Myocyte (in vitro differentiated cells): ENCODE data around the gene MAPT. TPM values are rescaled to one million over a fixed set of nuclear protein-coding genes. Genes with fewer than 3 reads are reported as not detected.
"Not testable (repeated sequence)": the region's sequence is repeated elsewhere in the genome, so short reads cannot be mapped to it uniquely, and the experiment has no call there.

Experiments
- DNase-seq: peaks from one replicate; pipeline ENCODE4 v3.0.0-alpha.2; 2012; ENCODE audit warnings: low read depth
- total RNA-seq: library from RNA; depleted of rRNA; stranded (reverse); fragments of >200 nt; gene quantifications from 2 replicates; pipeline ENCODE4 v1.2.3, GENCODE V29; 2014

MAPT gene
- total RNA-seq, 1 donor from 2014 or later: 0.05 TPM

GRCh38 chr17:45923511-45924268 lies 29.3 kb downstream of the MAPT start:
- DNase-seq: no peak

DNA sequence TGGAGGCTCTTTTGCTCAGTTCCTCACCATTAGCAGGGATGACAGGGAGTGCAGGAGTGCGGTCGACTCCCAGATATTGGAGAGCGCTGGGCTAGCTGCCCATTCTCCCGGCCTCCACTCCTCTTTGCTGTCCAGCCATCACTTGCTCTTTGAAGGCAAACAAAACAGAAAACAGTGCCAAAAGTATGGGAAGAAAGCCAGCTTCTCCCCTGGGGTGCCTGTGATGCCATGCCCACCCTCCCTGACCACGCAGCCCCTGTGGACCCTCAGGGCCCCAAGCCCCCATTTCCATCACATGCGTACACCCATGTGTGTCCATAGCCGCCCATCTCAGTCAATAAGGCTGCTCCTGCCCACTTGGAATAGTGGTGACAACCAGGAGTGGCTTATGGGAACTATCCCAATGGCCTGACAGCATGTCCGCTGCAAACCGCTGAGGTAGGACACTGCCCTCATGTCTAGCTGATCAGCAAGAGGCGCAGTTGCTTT lies 30.0 kb downstream of the MAPT start:
- no peak for DNase-seq

DNA sequence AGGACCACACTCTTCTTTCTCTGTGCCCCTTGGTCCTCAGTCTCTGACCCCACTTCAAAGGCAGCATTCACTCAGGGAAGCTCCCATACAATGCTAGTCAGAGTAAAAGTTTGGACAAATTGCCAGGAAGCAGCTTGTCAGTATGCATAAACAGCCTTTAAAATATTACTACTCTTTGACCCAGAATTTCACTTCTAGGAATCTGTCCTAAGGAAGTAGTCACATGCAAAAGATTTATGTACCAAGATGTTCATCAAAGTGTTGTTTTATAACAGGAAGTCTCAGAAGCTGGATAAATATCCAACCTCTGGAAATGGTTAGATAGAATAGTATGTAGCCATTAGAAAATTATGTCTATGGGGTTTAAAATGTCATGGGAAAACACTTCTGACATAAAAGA lies 31.0 kb downstream of the MAPT start:
- DNase-seq: no peak

DNA sequence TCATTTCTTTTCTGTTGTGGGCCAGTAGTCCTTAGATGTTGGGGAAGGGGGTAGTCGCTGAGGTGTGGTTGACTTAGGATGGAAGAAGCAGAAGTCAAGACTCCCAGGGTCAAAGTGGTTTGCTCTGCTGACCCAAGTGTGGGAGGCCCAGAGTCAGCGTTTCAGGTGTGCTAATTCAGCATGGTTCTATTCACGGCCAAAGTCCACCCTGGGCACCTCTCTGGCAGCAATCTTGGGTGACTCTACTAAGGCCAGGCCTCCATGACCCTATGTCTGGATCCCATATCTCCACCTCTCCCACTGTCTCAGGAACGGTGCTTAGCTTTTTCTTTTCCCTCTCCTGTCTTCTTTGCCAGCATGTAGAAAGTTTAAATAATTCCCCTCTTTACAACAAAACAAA lies 32.9 kb downstream of the MAPT start:
- no peak for DNase-seq

- no peak for DNase-seq
Measured at GRCh38 chr17:45929344-45929743, 35.0 kb downstream of the MAPT start.

GRCh38 chr17:45930420-45930951 lies 36.1 kb downstream of the MAPT start:
- no peak for DNase-seq

- DNase-seq: no peak
Measured at GRCh38 chr17:45931677-45932076, 37.3 kb downstream of the MAPT start.

- no peak for DNase-seq
Measured at GRCh38 chr17:45934044-45934979, 40.0 kb downstream of the MAPT start.

DNA sequence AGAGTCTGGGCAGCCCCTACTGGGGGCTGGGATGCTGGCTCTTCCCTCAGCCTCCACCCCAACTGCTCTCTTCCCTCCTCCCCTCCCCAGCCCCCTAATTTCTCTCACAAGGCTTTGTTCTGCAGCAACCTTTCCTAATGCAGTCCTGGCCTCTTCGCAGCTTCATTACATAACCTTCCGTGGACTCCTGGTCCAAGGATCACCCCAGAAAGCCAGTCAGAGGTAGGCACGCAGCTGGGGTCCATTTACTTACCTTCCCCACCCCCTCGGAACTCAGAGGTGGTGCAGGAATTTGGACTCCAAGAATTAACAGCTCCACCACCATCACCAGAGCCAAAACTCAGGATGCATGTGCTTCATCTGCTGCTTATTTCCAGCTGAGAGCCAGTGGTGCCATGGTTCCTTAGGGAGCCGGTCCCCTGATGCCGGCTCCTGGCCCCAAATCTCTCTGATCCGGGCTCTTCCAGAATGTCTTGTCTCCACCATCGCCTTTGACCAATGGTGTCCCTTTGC lies 40.9 kb downstream of the MAPT start:
- no peak for DNase-seq

DNA sequence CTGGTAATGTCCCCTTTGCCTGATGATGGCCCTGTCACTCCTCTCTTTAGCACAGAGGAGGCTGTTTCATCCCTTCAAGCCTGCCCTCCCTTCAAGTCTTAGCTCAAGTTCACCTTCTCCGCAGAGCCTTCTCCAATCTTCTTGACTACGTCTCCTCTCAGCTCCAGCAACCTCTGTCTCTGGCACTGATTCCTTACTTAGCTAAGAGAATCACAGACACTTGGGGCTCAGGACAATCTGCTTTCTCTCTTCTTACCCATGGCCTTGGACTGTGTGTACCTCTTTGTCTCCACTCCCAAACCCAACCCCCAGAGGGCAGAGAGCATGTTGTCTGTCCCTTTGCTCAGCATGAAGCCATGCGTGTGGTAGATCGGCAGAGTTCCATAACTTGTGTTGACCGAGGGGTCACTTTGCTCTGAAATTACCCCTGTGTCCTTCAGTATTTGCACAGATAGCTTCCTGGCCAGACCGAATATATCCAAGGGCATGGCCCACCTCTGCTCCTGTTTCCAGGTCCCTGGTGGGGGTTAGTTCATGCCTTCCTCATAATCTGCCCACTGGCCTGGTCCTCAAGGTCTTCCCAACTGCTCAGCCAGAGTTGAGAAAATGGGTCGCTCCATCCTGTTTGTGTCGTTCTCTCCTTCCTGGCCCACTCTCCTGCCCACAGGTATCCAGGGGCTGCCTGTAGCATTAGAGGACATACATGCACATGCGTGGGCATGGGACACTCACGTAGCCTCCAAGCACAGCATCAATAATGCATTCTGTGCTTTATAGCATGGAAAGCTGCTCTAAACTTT lies 41.6 kb downstream of the MAPT start:
- no peak for DNase-seq

GRCh38 chr17:45936610-45937009 lies 42.3 kb downstream of the MAPT start:
- DNase-seq: no peak

GRCh38 chr17:45937186-45937585 lies 42.8 kb downstream of the MAPT start:
- not testable (repeated sequence) for DNase-seq

DNA sequence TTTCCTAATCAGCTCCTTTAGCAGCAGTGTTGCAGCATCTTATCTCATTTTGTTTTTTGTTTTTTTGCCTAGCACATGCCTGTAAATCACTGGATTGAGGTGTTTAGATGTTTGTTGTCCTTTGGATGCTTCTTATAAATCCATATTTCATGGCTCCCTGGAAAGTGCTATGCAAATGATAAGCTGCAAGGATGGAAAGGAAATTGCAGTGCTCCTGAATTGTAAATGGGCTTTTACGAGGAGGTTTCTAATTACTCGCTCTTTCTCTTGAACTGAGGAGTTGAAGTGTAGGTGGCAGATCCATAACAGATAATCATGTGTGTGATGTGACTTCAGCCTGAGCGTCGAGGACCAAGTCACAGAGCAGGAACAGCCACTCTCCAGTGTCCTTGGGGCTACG lies 45.0 kb downstream of the MAPT start:
- DNase-seq: no peak

GRCh38 chr17:45940293-45940692 lies 45.9 kb downstream of the MAPT start:
- no peak for DNase-seq

DNA sequence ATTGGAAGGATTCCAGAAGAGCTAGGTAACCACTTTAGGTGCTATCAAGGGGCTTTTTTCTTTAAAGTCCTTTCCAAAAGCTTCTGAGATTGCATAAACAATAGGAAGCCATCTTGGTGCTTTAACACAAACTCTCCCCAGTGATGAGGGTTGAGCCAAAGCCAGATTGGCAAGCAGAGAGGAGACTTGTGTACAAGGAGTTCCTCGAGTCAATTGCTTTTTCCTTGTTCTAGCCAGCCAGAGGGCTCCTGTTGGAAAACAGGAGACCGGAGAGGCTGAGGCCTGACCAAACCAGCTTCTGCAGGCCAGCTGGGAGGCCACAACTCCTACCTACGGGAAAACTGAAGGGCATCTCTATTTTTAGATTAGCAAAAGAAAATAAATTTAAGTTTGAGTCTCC lies 46.5 kb downstream of the MAPT start:
- DNase-seq: no peak

DNA sequence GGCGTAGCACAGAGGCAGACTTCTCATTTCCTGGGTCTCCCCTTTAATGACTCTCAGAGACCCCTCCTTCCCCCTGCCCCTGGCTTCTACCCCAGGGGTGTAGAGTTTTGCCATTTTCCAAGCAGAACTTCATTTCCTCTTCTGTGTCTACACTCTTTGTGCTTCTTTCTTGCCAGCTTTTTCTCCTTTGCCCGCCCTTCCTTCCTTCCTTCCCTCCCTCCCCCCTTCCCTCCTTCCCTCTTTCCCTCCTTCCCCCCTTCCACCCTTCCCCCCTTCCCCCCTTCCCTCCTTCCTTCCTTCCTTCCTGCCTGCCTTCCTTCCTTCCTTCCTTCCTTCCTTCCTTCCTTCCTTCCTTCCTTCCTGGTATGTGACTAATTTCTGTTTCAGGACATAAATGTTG lies 47.0 kb downstream of the MAPT start:
- DNase-seq: no peak

GRCh38 chr17:45942284-45942683 lies 47.9 kb downstream of the MAPT start:
- peak; percentile 92 for DNase-seq

- no peak for DNase-seq
Measured at GRCh38 chr17:45946841-45947256, 52.5 kb downstream of the MAPT start.

GRCh38 chr17:45948498-45948880 lies 54.1 kb downstream of the MAPT start:
- DNase-seq: no peak

DNA sequence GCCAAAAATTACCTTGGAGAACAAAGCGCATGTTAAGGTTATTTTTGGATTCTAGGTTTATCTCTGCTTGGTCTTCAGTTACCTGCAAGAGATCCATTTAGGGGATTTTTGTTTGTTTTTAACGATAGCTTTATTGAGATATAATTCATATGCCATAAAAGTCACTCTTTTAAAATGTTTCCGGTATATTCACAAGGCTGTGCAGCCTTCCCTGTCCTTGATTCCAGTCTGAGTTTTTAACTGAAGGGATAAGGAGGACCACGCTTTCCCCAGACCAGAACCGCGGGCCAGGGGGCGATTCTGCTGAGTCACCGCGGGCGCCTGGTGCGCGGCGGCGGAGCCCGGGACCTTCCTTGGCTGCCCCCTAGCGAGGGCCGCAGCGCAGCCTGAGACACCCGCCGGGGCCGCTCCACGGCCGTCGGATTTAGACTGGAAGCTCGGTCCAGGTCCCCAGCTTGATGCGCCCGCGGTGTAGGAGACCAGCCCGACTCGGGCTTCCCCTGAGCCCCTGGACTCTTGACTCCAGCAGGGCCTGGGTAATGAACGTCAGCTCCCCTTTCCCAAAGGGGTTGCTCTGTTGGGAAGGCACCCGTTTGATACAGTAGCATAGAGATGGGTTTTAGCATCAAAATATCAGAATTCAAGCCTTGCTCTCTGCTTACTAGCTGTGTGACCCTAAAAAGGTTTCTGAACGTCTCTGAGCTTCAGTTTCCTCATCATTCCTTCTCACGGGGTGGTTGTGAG lies 54.7 kb downstream of the MAPT start:
- peak; percentile 72 for DNase-seq
